T47D (cell line): ENCODE measurements around the gene UBA5.

Source experiments
- DNase-seq, 2 experiments: peaks; one replicate each; pipeline versions ENCODE4 v3.0.0 to v3.0.0-alpha.2; 2011 to 2012; ENCODE audit warnings: low read depth in 1 of 2, low spot score in 1 of 2
- JUND ChIP-seq: IDR thresholded peaks from 2 replicates; pipeline ENCODE4 v1.6.1; 2012; ENCODE audit warnings: low read depth
- in situ Hi-C: cut with HindIII; loops from 2 replicates; pipeline ENCODE4 v1.10.0; 2016; ENCODE audit warnings: low sequenced_read_pairs, low pct_unique_long_range_greater_than_20kb

UBA5 gene

DNA sequence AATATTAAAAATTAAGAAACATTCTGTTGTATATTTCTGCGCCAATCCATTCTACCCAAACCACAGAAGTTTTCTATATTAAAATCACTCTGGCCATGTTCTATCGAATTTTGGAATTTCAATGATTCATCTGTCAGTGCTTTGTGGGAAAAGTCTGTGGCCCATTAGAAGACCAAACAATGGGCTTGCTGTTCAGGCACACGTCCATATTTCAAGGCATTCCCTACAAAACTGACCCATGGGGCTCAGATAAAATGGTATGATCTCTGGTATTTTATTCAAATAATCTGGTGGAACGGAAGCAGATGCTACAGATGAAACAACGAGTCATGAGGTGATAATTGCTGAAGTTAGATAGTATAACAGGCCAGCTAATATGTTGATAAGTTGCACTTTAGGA is 49.6 kb downstream of the UBA5 start:
- DNase-seq, result no peak
- TF ChIP-seq JUND, result no peak
- in situ Hi-C loops, result no loop called here

DNA sequence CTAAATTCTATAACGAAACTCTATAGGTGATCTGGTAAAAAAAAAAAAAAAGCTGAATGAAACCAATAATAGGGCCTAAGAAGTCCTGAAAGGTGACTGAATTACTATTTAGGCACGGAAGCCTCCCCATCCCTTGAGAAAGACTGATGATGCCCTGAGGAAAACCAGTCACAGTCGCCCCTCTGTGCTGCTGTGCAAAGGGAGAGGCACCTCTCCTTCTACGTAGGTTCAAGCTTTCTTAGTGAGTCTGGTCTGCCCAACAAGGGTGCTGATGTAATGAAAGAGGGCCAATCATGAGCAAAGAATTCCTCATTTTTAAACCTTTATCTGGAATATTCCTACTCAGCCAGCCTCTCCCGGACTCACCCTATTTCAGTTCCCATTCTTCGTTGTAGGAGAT is 50.2 kb downstream of the UBA5 start:
- in situ Hi-C loops, result no loop called here
- DNase-seq, result no peak
- TF ChIP-seq JUND, result no peak

DNA sequence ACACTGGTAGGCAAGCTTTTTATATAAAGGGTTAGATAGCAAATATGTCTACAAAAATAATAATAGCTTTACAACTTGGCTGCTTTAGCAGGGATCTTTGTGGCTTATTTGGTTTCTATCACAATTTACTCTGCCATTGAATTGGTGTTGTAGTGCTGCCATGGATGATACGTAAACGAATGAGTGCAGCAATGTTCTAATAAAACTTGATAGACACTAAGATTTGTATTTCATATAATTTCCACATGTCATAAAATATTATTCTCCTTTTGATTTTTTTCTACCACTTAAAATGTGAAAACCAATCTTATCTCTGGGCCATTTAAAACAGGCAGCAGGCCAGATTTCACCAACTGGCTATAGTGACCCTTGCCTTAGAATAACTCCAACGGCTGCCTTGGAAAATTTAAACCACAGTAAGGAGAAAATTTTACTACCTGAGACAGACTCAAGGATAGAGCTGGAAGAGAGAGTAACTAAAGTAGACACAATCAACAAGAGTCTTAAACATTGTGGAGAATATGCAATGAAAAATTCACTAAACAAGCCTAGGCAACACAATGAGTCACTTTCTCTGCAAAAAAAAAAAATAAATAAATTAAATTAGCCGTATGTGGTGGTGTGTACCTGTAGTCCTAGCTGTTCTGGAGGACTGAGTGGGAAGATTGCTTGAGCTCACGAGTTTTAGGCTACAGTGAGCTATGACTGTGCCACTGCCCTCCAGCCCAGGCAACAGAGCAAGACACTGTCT is 54.0 kb downstream of the UBA5 start:
- in situ Hi-C loops, result no loop called here
- no peak for TF ChIP-seq JUND

DNA sequence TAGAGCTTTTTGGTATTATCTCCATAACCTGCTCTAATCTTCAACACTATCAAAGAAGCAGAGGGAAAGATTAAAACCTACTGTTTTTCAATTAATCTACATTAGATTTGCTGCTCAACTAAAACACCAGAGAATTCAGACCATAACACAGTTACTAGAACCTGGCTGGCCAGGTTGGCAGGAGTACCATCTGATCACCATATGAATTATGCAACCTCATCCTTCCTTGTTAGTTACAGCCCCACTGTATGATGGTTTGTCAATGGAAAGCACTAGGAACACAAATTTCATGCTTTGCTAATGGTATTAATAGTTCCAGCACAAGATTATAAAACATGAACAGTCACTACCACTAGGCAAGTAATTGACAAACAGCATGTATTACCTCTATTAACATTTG is 56.2 kb downstream of the UBA5 start:
- DNase-seq, result peak in 1 of 2 experiments; percentile 17
- in situ Hi-C loops, result no loop called here
- TF ChIP-seq JUND, result no peak

More for the DNA sequence above, 54.0 kb downstream of the UBA5 start:
- DNase-seq, result no peak

DNA sequence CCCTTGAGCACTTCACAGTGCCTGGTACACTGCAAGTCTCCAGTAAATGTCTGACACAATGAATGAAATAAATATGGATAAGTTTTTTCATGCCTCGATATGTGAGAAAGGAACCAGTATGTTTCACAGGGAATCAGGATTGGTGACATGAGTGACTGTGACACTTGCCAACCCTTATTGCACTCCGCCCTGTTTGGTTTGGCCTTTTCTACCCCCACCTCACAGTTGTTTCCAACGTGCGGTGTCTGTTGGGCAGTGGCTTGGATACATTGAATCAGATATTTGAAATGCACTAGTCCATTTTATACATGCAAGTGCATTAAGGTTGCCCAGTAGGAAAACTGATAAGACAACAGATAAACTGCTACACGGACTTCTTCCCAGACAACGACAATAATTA is 60.1 kb downstream of the UBA5 start:
- in situ Hi-C loops, result no loop called here
- no peak for TF ChIP-seq JUND

DNA sequence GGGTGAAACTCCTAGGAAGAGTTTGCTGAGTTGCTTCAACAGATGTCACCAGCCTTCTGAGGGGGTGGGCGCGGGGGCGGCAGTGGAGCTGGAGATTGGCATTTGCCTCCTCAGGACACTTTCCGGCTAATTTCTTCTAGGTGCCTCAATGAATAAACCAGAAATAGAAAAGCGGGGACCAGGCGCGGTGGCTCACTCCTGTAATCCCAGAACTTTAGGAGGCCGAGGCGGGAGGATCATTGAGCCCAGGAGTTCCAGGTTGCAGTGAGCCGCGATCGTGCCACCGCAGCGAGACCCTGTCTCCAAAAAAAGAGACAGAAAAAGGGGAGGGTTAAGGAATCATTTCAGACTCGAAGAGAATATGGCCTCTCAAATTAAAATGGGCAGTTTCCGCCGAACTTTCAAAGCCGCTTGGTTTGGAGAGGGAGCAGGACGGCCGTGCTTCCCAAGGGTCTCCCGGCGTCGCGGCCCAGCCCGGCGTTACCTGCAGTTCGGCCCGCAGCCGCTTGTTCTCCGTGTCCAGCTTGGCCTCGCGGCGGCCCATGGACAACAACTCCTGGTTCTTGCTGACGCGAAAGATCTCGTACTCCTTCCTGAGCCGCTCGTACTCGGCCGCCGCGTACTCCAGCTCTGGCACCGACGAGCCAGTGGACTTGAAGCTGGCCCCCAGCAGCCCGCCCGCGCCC is 61.5 kb downstream of the UBA5 start:
- peak; percentile 16 to 67 for DNase-seq
- no peak for TF ChIP-seq JUND
- in situ Hi-C loops, result no loop called here

More for the DNA sequence above, 60.1 kb downstream of the UBA5 start:
- DNase-seq, result no peak

DNA sequence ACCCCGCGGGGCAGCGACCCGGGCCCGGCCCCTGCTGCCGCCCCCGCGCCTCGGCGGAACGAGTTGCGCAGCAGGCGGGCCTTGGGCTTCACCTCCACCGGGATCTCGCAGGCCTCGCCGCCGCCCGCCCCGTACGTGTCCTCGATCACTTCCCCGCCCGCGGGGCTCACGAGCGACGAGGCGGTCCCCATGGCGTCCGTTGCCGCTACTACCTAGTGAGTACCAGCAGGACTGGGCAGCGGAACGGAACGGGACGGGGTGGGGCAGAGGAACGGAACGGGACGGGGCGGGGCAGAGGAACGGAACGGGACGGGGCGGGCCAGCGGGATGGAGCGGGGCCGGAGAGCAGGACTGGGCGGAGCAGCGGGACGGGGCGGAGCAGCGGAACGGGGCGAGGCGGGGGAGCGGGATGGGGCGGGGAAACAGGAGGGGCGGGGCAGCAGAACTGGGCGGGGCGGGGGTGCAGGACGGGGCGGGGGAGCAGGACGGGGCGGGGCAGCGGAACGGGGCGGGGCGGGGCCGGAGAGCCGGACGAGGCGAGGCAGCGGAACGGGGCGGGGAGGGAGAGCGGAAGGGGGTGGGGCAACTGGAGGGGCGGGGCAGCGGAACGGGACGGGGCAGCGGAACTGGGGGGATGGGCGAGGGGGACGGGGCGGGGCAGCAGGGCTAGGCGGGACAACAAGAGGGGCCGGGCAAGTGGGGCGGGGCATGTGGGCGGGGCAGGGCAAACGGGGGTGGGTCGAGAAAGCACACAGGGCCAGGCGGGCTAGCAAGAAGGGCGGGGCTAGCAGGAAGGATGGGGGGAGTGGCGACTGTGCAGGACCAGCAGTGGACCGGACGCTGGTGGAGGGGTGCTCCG is 62.3 kb downstream of the UBA5 start, which contains the start of gene NPHP3:
Gene NPHP3, minus strand, starts transcription at position 245 of the 859 bp plus-strand sequence. Its CDS starts 54 bp downstream, at position 191.
- no peak for TF ChIP-seq JUND
- in situ Hi-C loops, result no loop called here
- DNase-seq, result peak; percentile 87 to 96

DNA sequence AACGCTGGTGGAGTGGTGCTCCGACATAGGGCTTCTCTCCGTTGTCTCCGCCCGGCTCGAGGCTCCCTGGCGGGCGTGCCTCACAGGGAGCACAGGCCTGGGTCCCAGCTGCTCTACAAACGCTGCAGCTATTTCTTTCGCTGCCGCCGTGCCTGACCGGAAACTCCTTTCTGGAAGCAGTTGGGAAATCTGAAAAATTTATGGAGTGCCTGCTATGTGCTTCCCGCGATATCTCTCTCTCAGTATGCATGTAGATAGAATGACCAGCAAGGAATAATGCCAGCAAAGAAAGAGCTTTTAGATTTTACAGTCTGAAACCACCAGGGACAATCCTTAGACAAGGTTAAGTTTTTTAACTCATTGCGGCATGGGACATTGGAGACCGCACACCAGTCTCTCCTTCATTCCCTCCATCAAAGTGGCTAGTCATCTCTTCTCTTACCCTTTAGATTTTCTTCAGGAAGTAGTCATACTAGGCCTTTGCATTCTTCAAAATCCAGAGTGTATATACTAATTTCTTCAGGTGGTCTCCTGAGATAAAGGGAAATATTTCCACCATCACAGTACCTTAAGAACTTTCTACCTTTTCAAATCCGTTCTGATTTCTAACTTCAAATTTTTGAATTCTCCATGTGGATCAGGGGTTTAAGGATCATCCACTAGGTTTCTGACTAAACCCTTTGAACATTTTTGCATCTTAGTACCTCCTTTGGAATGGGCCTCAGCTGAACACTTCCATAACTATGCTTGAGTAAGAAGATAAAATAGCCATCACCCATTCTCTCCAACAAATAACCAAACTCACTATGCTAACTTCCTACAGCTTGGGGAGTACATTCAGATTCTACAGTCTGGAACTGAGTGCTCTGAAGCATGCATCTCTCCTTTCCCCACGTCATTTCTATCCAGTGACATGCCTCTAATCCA is 63.2 kb downstream of the UBA5 start:
- DNase-seq, result peak in 1 of 2 experiments; percentile 15
- in situ Hi-C loops, result no loop called here
- no peak for TF ChIP-seq JUND

DNA sequence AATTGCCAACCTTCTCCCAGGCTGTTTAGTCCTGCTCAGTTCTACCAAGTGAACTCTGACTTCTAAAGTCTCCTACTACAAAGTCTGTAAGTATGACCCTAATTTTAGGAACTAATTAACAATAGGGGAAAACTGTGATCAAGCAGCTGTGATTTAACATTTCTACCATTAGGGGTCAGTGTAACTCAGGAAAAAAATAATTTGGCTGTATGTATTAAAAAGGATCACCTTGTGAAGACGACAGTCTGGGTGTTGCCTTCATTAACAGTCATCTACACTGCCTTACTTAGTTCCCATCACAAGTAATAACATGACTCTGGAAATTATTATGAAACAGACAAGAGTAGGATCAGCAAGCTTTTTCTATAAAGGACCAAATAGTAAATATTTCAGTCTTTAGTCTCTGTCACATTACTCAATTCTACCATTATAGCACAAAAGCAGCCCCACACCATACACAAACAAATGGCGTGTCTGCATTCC is 66.3 kb downstream of the UBA5 start:
- no peak for TF ChIP-seq JUND
- in situ Hi-C loops, result no loop called here
- peak; percentile 23 to 73 for DNase-seq
